ENCODE data around the gene GYG1.
"Not testable (repeated sequence)": the region's sequence is repeated elsewhere in the genome, so short reads cannot be mapped to it uniquely, and the experiment has no call there.

GYG1 gene

GRCh38 chr3:148991219-148992026 is at the start of gene GYG1:
GYG1 (plus strand) TSS chr3:148991540; CDS start chr3:148991641, 101 bp downstream.
- peak; percentile 78 for DNase-seq

GRCh38 chr3:148943506-148944205 is 47.7 kb upstream of the GYG1 start:
- peak; percentile 25 for DNase-seq

- DNase-seq: no peak
Observed at GRCh38 chr3:148945116-148945515, 46.2 kb upstream of the GYG1 start.

- DNase-seq: no peak
Observed at GRCh38 chr3:148948913-148949657, 42.3 kb upstream of the GYG1 start.

- no peak for DNase-seq
Observed at GRCh38 chr3:148950806-148951205, 40.5 kb upstream of the GYG1 start.

- no peak for DNase-seq
Observed at GRCh38 chr3:148951599-148952361, 39.6 kb upstream of the GYG1 start.

GRCh38 chr3:148953094-148953493 is 38.2 kb upstream of the GYG1 start:
- DNase-seq: no peak

- DNase-seq: no peak
Observed at GRCh38 chr3:148954981-148955380, 36.4 kb upstream of the GYG1 start.

- peak; percentile 32 for DNase-seq
Observed at GRCh38 chr3:148955544-148956346, 35.6 kb upstream of the GYG1 start.

GRCh38 chr3:148957586-148957985 is 33.8 kb upstream of the GYG1 start:
- DNase-seq: no peak

- no peak for DNase-seq
Observed at GRCh38 chr3:148958696-148959095, 32.6 kb upstream of the GYG1 start.

- no peak for DNase-seq
Observed at GRCh38 chr3:148962513-148962912, 28.8 kb upstream of the GYG1 start.

- DNase-seq: no peak
Observed at GRCh38 chr3:148964809-148965208, 26.5 kb upstream of the GYG1 start.

- no peak for DNase-seq
Observed at GRCh38 chr3:148968321-148968720, 23.0 kb upstream of the GYG1 start.

- no peak for DNase-seq
Observed at GRCh38 chr3:148970271-148970670, 21.1 kb upstream of the GYG1 start.

GRCh38 chr3:148971401-148972163 is 19.8 kb upstream of the GYG1 start:
- DNase-seq: no peak

GRCh38 chr3:148974726-148975125 is 16.6 kb upstream of the GYG1 start:
- DNase-seq: no peak

- DNase-seq: no peak
Observed at GRCh38 chr3:148975248-148975647, 16.1 kb upstream of the GYG1 start.

GRCh38 chr3:148975696-148976095 is 15.6 kb upstream of the GYG1 start:
- no peak for DNase-seq

- no peak for DNase-seq
Observed at GRCh38 chr3:148981273-148981672, 10.1 kb upstream of the GYG1 start.

- not testable (repeated sequence) for DNase-seq
Observed at GRCh38 chr3:148987551-148987950, 3.8 kb upstream of the GYG1 start.

All from stimulated activated CD4-positive, alpha-beta T cell treated with anti-CD3 and anti-CD28 coated beads, Interleukin-4, amount 100 ng/mL, for 24 hours (primary cell).